ENCODE results near the gene CALHM1. TPM values are rescaled to one million over a fixed set of nuclear protein-coding genes. Genes with fewer than 3 reads are reported as not detected.

CALHM1 gene
- total RNA-seq, 1 donor from 2014 or later, result not detected

DNA sequence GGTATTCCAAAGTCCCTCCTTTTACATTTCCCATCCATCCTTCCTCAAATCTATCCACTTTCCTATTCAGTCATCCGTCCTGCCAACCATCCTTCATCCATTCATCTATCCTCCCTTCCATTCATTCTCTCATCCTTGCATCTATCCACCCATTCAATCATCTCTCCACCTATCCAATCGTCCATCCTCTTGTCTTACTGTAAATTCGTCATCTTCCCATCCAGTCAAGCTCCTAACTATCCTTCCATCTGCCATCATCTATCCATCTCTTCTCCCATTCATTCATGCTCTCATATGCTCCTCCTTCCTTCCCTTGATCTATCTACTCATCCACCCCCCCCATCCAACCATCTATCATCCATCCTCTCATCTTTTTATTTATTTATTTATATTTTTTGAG, 15.4 kb upstream of the CALHM1 start:
- Histone ChIP-seq H3K4me3 (no peak overlapping the region), H3K27me3 (no peaks in the 10 kb centered on the region), H3K4me1 (peaks cover 19% of the 10 kb centered on the region), H3K36me3 (no peaks in the 10 kb centered on the region), H3K9me3 (no peaks in the 10 kb centered on the region), H3K27ac (no peak overlapping the region)
- TF ChIP-seq POLR2AphosphoS5 (IDR thresholded peaks at IDR 0.05; ENCODE audit: insufficient read depth in 1 of 2, low read depth in 1 of 2) (no peak), POLR2A (IDR thresholded peaks at IDR 0.05) (no peak)
- TF ChIP-seq, protein P1, sequence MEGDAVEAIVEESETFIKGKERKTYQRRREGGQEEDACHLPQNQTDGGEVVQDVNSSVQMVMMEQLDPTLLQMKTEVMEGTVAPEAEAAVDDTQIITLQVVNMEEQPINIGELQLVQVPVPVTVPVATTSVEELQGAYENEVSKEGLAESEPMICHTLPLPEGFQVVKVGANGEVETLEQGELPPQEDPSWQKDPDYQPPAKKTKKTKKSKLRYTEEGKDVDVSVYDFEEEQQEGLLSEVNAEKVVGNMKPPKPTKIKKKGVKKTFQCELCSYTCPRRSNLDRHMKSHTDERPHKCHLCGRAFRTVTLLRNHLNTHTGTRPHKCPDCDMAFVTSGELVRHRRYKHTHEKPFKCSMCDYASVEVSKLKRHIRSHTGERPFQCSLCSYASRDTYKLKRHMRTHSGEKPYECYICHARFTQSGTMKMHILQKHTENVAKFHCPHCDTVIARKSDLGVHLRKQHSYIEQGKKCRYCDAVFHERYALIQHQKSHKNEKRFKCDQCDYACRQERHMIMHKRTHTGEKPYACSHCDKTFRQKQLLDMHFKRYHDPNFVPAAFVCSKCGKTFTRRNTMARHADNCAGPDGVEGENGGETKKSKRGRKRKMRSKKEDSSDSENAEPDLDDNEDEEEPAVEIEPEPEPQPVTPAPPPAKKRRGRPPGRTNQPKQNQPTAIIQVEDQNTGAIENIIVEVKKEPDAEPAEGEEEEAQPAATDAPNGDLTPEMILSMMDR (IDR thresholded peaks at IDR 0.05), result no peak
- DNase-seq (ENCODE audit: extremely low spot score in 2 of 2), result no peak
- intact Hi-C loops (cut with DNase I), result no loop called here

DNA sequence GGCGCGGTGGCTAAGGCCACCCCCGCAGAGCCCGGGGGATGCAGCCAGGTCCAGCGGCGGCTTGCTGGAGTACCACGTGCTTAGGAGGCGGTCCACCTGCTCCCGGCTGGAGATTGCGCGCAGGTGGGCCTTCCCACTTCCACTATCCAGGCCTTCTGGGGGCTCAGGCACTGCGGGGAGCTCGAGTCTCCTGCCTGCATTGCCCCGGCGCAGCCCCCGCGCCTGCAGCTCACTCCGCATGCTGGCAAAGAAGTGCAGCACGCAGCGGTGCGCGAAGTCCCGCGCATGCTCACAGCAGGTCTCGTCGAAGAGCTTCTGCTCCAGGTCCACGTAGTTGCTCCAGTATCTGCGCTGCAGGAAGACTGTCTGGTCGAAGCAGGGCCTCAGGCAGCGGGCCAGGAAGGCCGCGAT, 14.6 kb upstream of the CALHM1 start:
- intact Hi-C loops (cut with DNase I), result no loop called here
- Histone ChIP-seq H3K27ac (no peak overlapping the region), H3K27me3 (no peaks in the 10 kb centered on the region), H3K4me1 (peaks cover 19% of the 10 kb centered on the region), H3K4me3 (no peak overlapping the region), H3K9me3 (no peaks in the 10 kb centered on the region), H3K36me3 (no peaks in the 10 kb centered on the region)
- no peak for DNase-seq (ENCODE audit: extremely low spot score in 2 of 2)
- TF ChIP-seq, protein P1 (IDR thresholded peaks at IDR 0.05), result no peak
- TF ChIP-seq POLR2A (IDR thresholded peaks at IDR 0.05), result no peak
- TF ChIP-seq POLR2AphosphoS5 (IDR thresholded peaks at IDR 0.05; ENCODE audit: insufficient read depth in 1 of 2, low read depth in 1 of 2), result no peak

DNA sequence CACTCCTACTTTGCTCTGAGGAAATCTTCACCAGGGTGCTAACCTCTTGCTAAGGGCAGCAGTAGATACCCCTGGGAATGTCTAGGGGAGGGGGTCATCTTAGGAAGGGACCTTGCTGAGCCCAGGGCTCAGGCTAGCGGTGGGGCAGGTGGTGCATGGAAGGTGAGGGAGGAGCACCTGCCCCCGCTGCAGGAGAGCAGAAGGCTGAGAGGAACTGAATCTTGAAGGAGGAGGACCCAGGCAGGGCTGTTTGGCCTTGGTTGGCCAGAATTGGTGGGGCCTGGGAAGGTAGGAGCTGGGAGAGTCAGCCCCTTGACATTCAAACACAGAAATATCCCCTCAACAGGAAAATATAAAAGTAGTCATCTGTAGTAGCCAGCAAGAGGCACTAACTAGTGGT, 13.3 kb upstream of the CALHM1 start:
- Histone ChIP-seq H3K4me3 (no peak overlapping the region), H3K4me1 (peaks cover 19% of the 10 kb centered on the region), H3K9me3 (no peaks in the 10 kb centered on the region), H3K27ac (peak overlapping the region; percentile 64), H3K36me3 (no peaks in the 10 kb centered on the region), H3K27me3 (no peaks in the 10 kb centered on the region)
- intact Hi-C loops (cut with DNase I), result no loop called here
- no peak for DNase-seq (ENCODE audit: extremely low spot score in 2 of 2)
- TF ChIP-seq POLR2AphosphoS5 (IDR thresholded peaks at IDR 0.05; ENCODE audit: insufficient read depth in 1 of 2, low read depth in 1 of 2) (no peak), POLR2A (IDR thresholded peaks at IDR 0.05) (no peak)
- TF ChIP-seq, protein P1 (IDR thresholded peaks at IDR 0.05), result no peak

DNA sequence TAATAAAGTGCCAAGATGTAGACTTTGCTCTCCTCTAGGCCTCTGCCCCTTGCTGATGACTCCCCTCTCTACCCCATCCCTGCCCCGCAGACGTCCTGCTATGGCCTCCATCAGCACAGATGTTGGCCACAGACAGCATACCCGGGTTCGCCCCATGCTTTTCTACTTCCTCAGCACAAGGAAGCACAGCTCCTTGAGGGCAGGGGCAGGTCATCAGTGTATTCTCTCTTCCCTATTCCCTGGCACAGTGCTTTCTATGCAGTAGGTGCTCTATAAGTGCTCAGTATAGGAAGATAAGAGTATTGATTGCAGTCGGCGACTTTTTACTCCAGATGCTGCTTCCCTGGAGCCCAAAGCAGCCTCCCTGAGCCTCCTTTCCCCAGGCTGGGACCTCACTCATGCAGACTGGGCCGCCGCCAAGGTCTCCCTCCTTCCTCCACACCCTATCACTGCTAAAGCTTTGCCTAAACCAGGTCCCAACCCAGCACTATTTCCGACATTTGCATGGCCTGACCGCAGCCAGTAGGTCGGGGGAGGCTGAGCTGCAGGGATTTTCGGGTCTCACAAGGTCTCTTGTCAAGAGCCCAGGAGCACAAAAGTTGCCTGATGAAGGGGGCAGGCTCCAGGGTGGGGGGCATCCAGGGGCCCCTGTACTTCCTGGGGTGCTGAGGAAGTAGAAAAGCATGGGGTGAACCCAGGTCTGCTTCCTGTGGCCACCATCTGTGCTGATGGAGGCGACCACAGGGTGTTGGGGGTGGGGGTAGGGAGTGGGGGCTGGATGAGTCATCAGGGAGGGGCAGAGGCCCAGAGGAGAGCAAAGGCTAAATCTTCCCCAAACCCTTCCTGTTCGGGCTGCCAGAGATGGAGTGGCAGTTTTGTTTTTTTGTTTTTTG, 12.3 kb upstream of the CALHM1 start:
- intact Hi-C loops (cut with DNase I), result no loop called here
- H3K9me3 ChIP-seq, result no peaks in the 10 kb centered on the region
- H3K36me3 ChIP-seq, result no peaks in the 10 kb centered on the region
- TF ChIP-seq, protein P1 (IDR thresholded peaks at IDR 0.05), result no peak
- TF ChIP-seq POLR2AphosphoS5 (IDR thresholded peaks at IDR 0.05; ENCODE audit: insufficient read depth in 1 of 2, low read depth in 1 of 2), result peak in 1 of 2 donors; percentile 34
- no peaks in the 10 kb centered on the region for H3K27me3 ChIP-seq
- no peak overlapping the region for H3K4me3 ChIP-seq
- H3K4me1 ChIP-seq, result peaks cover 19% of the 10 kb centered on the region
- DNase-seq (ENCODE audit: extremely low spot score in 2 of 2), result no peak
- peak overlapping the region; percentile 64 for H3K27ac ChIP-seq

DNA sequence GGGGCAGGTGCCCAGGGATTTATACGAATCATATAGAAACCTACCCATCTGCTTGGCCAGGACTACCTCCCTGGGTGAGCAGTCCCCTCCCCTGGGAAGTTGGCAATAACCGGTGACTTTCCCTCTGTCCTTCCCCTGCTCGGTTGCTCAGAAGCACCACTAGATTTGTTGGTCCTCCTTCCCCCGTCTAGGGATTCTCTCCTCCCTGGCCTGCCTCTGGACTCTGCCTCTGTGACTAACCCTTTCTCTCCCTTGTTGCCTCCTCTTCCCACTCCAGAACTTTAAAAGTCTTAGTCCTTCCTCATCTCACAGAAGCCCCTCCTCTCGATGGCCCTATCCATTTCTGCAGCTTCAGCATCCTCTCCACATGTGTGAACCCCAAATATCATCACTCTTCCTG, 10.5 kb upstream of the CALHM1 start:
- TF ChIP-seq POLR2A (IDR thresholded peaks at IDR 0.05) (no peak), POLR2AphosphoS5 (IDR thresholded peaks at IDR 0.05; ENCODE audit: insufficient read depth in 1 of 2, low read depth in 1 of 2) (no peak)
- TF ChIP-seq, protein P1 (IDR thresholded peaks at IDR 0.05), result no peak
- no peak for DNase-seq (ENCODE audit: extremely low spot score in 2 of 2)
- no peaks in the 10 kb centered on the region for H3K27me3 ChIP-seq
- H3K4me1 ChIP-seq, result peaks cover 19% of the 10 kb centered on the region
- intact Hi-C loops (cut with DNase I), result no loop called here
- H3K4me3 ChIP-seq, result no peak overlapping the region
- H3K27ac ChIP-seq, result no peak overlapping the region
- no peaks in the 10 kb centered on the region for H3K36me3 ChIP-seq
- H3K9me3 ChIP-seq, result no peaks in the 10 kb centered on the region
